AG09309 (cell line): Measurements from ENCODE around the gene MTURN.

Source experiments
- DNase-seq: peaks from one replicate; pipeline ENCODE4 v3.0.0-alpha.2; 2010; ENCODE audit warnings: low read depth
- H3K4me3 ChIP-seq: 2 replicates; pipeline ENCODE4 v1.5.1; 2011; ENCODE audit warnings: mild to moderate bottlenecking, low read depth, low read length, moderate library complexity; ENCODE audit not compliant: control insufficient read depth
- CTCF ChIP-seq: IDR thresholded peaks from 2 replicates; pipeline ENCODE4 v1.5.1; 2011; ENCODE audit warnings: mild to moderate bottlenecking, low read depth, low read length, inconsistent platforms; ENCODE audit not compliant: insufficient read depth, control insufficient read depth; ENCODE audit errors: missing control alignments

Gene MTURN

DNA sequence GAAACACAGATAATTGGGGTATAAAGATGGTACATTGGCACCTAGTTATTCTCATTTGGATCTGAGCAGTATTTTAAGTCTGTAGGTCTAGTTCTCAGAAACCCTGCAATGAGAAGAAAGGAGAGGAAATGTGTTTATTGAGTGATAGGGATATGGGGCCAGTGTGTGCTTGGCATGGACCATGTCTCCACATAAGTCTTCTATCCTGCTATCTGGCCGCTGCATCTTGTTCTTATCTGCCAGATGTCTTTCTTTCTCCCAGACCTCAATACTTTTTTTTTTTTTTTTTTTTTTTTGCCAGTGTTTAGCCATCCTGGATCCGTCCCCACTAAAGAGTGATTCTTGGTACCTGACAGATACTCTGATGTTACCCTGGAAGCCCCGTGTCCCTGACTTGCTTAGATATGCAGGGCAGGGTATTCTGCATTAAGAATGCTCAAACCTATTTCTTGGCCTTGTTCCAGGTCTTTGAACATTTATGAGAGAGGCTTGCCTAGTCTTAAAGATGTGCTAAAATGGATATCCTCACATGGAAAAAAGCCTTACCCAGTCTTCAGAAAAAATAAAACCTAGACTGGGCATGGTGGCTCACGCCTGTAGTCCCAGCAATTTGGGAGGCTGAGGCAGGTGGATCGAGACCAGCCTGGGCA lies 10.0 kb downstream of the MTURN start:
- no peak for TF ChIP-seq CTCF
- no peak for DNase-seq
- no peak overlapping the region for H3K4me3 ChIP-seq

DNA sequence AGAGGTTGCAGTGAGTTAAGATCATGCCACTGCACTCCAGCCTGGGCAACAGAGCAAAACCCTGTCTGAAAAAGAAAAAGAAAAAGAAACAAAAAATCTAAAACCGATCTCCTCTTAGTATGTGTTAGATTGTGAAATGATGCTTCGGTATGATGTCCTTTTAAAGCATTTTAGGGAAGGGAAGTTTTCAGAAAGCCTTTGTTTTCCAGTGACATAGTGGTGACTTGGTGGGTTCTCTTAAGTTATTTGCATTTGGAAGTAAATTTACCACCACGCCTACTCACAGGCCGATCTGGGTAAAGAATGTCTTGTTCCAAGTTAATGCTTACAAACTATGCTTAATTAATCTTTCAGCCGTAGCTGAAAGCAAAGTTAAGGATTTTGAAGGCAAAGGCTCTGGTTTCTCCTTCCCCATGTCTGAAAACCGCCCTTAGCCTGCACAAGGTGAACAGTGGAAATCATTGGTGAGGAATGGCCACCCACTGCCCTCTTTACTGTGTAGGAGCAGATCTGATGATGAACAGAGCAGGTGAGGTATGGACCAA lies 10.7 kb downstream of the MTURN start:
- TF ChIP-seq CTCF: no peak
- DNase-seq: no peak
- no peak overlapping the region for H3K4me3 ChIP-seq

GRCh38 chr7:30146127-30146612 lies 11.4 kb downstream of the MTURN start:
- DNase-seq: no peak
- no peak overlapping the region for H3K4me3 ChIP-seq
- no peak for TF ChIP-seq CTCF

DNA sequence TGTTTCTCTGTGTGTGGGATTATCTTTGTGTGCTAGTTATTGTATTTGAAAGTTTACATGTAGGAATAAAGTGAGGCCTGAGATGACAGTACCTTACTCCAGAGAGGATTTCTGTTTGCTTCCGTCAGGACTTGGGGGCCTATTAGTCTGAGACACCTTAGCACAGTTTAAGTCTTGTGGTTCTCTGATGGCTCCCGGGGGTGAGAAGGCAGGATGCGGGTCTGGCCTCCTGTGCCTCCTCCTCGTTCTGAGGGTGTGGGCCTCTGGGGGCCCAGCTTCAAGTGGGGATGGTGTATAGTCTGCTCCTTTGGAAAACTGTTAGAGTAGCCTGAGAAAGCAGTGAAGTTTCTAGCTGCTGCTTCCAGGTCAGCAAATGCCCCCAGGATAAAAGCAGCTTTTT lies 12.4 kb downstream of the MTURN start:
- DNase-seq: no peak
- no peak for TF ChIP-seq CTCF
- H3K4me3 ChIP-seq: no peak overlapping the region

- no peak overlapping the region for H3K4me3 ChIP-seq
- no peak for DNase-seq
- no peak for TF ChIP-seq CTCF
These were observed 13.0 kb downstream of the MTURN start for GRCh38 chr7:30147785-30148184.

DNA sequence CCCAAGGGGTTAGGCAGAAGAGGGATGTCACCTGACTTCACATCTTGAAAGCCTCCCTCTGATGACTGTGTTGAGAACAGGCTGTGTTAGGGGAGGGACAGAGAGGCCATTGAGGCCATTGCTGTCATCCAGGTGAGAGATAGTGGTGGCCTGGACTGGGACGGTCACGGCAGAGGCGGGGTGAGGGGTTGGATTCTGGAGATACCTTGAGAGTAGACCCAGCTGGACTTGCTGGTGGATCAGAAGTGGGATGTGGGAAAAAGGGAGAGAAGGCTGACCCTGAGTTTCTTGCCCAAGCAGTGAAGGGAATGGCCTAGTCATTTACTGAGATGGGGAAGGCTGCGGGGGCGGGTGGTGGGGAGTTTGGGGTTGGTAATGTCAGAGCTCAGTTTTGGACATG lies 13.6 kb downstream of the MTURN start:
- DNase-seq: no peak
- no peak overlapping the region for H3K4me3 ChIP-seq
- no peak for TF ChIP-seq CTCF
